Endothelial cell of umbilical vein (primary cell): ENCODE measurements around the gene STIM1. TPM values are rescaled to one million over a fixed set of nuclear protein-coding genes. Genes with fewer than 3 reads are reported as not detected.

ENCODE experiments used
- Bru-seq: library from RNA; stranded (reverse); fragments of 400-500 nt; gene quantifications from one replicate; lab custom pipeline; 2021; lab: Mats Ljungman, UMichigan
- BruChase-seq, 2 experiments: library from RNA; stranded (reverse); fragments of 400-500 nt; gene quantifications; one replicate each; lab custom pipeline; 2021; lab: Mats Ljungman, UMichigan
- BruUV-seq: library from RNA; stranded (reverse); fragments of 400-500 nt; replicated peaks from 2 replicates; lab custom pipeline; 2021; lab: Mats Ljungman, UMichigan
- CTCF ChIA-PET: fragments of 300-600, 350-600 bp; sonication (Branson Sonifier 250); formaldehyde crosslinking; loops from one replicate; lab custom pipeline; 2021; ENCODE audit warnings: antibody characterized with exemption, inconsistent platforms; lab: Charles Lee
- POLR2A ChIA-PET: fragments of 300-600, 350-600 bp; sonication (Branson Sonifier 250); formaldehyde crosslinking; loops from one replicate; lab custom pipeline; 2021; ENCODE audit warnings: antibody characterized with exemption, inconsistent platforms; lab: Charles Lee
- DNase-seq: peaks from one replicate; pipeline ENCODE4 v3.0.0-alpha.2; 2011; ENCODE audit warnings: low read depth, low spot score
- FAIRE-seq: peaks from 2 replicates; lab custom pipeline; 2011; peaks lifted over from hg19 to GRCh38; lab: Jason Lieb, UNC
- H2AFZ ChIP-seq: 2 replicates; pipeline ENCODE4 v1.6.0; 2012; ENCODE audit warnings: low read depth, low read length, control low read depth, inconsistent platforms
- H3K27ac ChIP-seq: 2 replicates; pipeline ENCODE4 v1.5.1; 2011; ENCODE audit warnings: low read depth, mild to moderate bottlenecking, control low read depth, low read length, moderate library complexity; ENCODE audit not compliant: insufficient read depth
- H3K27me3 ChIP-seq, 2 experiments: 2 replicates each; pipeline versions ENCODE4 v1.6.0 to v1.6.1; 2011; ENCODE audit warnings: low read length in 2 of 2, mixed read lengths in 1 of 2; ENCODE audit not compliant: control insufficient read depth in 2 of 2, insufficient read depth in 2 of 2
- H3K36me3 ChIP-seq, 2 experiments: 2 replicates in 1 of 2; 3 replicates in 1 of 2; pipeline ENCODE4 v1.5.1; 2011; ENCODE audit warnings: low read length in 2 of 2, mild to moderate bottlenecking in 1 of 2, moderate library complexity in 1 of 2; ENCODE audit not compliant: control insufficient read depth in 2 of 2, insufficient read depth in 2 of 2; ENCODE audit errors: extremely low read depth in 1 of 2
- H3K4me1 ChIP-seq: 3 replicates; pipeline ENCODE4 v1.5.1; 2011; ENCODE audit warnings: mild to moderate bottlenecking, low read length; ENCODE audit not compliant: control insufficient read depth, insufficient read depth; ENCODE audit errors: extremely low read depth
- H3K4me2 ChIP-seq: 2 replicates; pipeline ENCODE4 v1.6.1; 2011; ENCODE audit warnings: low read length, control low read depth, mixed read lengths; ENCODE audit not compliant: insufficient read depth
- H3K4me3 ChIP-seq, 3 experiments: fragments of 200-600 bp in 1 of 3; sonication (generic), shearing (Covaris generic) in 1 of 3; replicated peaks in 1 of 3; 2 replicates each; pipeline ENCODE4 v1.5.1; 2011 to 2016; ENCODE audit warnings: control low read depth in 3 of 3, low read length in 3 of 3, mild to moderate bottlenecking in 2 of 3, inconsistent platforms in 1 of 3, low read depth in 1 of 3, moderate library complexity in 1 of 3; ENCODE audit not compliant: insufficient read depth in 1 of 3
- H3K79me2 ChIP-seq: 2 replicates; pipeline ENCODE4 v1.6.0; 2012; ENCODE audit warnings: low read length, inconsistent platforms; ENCODE audit not compliant: control insufficient read depth, insufficient read depth
- H3K9ac ChIP-seq: replicated peaks from 2 replicates; pipeline ENCODE3; 2011; ENCODE audit warnings: low read length, control low read depth; ENCODE audit not compliant: insufficient read depth; ENCODE audit errors: extremely low read depth
- H3K9me1 ChIP-seq: replicated peaks from 3 replicates; pipeline ENCODE4 v1.6.0; 2011; ENCODE audit warnings: mild to moderate bottlenecking, low read length; ENCODE audit not compliant: control insufficient read depth, insufficient read depth; ENCODE audit errors: extremely low read depth
- H3K9me3 ChIP-seq: replicated peaks from 2 replicates; pipeline ENCODE4 v1.5.1; 2012; ENCODE audit warnings: low read length, inconsistent platforms; ENCODE audit not compliant: control insufficient read depth, insufficient read depth
- H4K20me1 ChIP-seq: replicated peaks from 2 replicates; pipeline ENCODE3; 2011; ENCODE audit warnings: mild to moderate bottlenecking, low read length; ENCODE audit not compliant: control insufficient read depth, insufficient read depth; ENCODE audit errors: extremely low read depth
- EZH2 ChIP-seq: IDR thresholded peaks from 2 replicates; pipeline ENCODE4 v1.6.1; 2012; ENCODE audit warnings: borderline replicate concordance, low read depth, mild to moderate bottlenecking, moderate library complexity, low read length, inconsistent platforms; ENCODE audit not compliant: severe bottlenecking
- FOS ChIP-seq: IDR thresholded peaks from 2 replicates; pipeline ENCODE4 v1.6.1; 2011; ENCODE audit warnings: mild to moderate bottlenecking, low read length, moderate library complexity, borderline replicate concordance; ENCODE audit not compliant: insufficient read depth
- GATA2 ChIP-seq: IDR thresholded peaks from 2 replicates; pipeline ENCODE4 v1.7.0; 2011; ENCODE audit warnings: low read depth, mild to moderate bottlenecking, moderate library complexity, mixed read lengths, low read length; ENCODE audit not compliant: insufficient read length, insufficient read depth
- JUN ChIP-seq: IDR thresholded peaks from 2 replicates; pipeline ENCODE4 v1.6.1; 2011; ENCODE audit warnings: borderline replicate concordance, low read depth; ENCODE audit not compliant: insufficient read length, insufficient read depth
- MYC ChIP-seq: IDR thresholded peaks from one replicate; pipeline ENCODE4 v1.6.1; 2011; ENCODE audit warnings: mild to moderate bottlenecking, low read depth, low read length
- POLR2A ChIP-seq: IDR thresholded peaks from 2 replicates; pipeline ENCODE4 v1.6.1; 2012; ENCODE audit warnings: low read depth, mild to moderate bottlenecking, control low read depth, low read length
- POLR2AphosphoS5 ChIP-seq: IDR thresholded peaks from 2 replicates; pipeline ENCODE4 v1.6.1; 2012; ENCODE audit warnings: low read depth, mild to moderate bottlenecking, control low read depth, low read length, moderate library complexity; ENCODE audit not compliant: insufficient read depth
- dilution Hi-C: fragments of 300-500 bp; cut with MboI; formaldehyde crosslinking; loops from one replicate; pipeline ENCODE4 v1.15.0; 2019; ENCODE audit warnings: low sequenced_read_pairs; ENCODE audit not compliant: extremely low pct_ligation_motif_present
- intact Hi-C: fragments of 100-400 bp; cut with micrococcal nuclease; formaldehyde crosslinking; loops from one replicate; pipeline ENCODE4 v1.10.0; 2022
- long read RNA-seq: library from polyadenylated mRNA; stranded (forward); transcript quantifications from one replicate; pipeline ENCODE4 v2.0.0, GENCODE V29; 2021
- polyA minus RNA-seq, 3 experiments: library from RNA; depleted of rRNA, polyadenylated mRNA; stranded (reverse); fragments of >200 nt; gene quantifications; 1 replicate in 1 of 3; 2 replicates in 2 of 3; pipeline ENCODE4 v1.2.3, GENCODE V29; 2011
- polyA plus RNA-seq, 4 experiments: library from polyadenylated mRNA; depleted of rRNA in 3 of 4; stranded (reverse) in 3 of 4; unstranded in 1 of 4; fragments of >200 nt; gene quantifications; 2 replicates each; pipeline versions ENCODE4 v1.2.1 to v1.2.3, GENCODE V29; 2011 to 2012; ENCODE audit warnings: missing spikeins in 1 of 4
- total RNA-seq: library from RNA; stranded (reverse); gene quantifications from 2 replicates; pipeline ENCODE4 v1.2.3, GENCODE V29; 2021
- TF ChIP-seq, protein P1 (sequence below), 2 donors: IDR thresholded peaks; 1 replicate in 1 of 2; 2 replicates in 1 of 2; pipeline ENCODE4 v1.5.1; 2011; ENCODE audit warnings: low read length in 2 of 2, mild to moderate bottlenecking in 2 of 2, moderate library complexity in 2 of 2, control low read depth in 1 of 2, inconsistent platforms in 1 of 2, low read depth in 1 of 2; ENCODE audit not compliant: insufficient read depth in 1 of 2; ENCODE audit errors: extremely low read depth in 1 of 2
- TF ChIP-seq, protein P2 (sequence below): IDR thresholded peaks from 2 replicates; pipeline ENCODE4 v1.6.1; 2011; ENCODE audit not compliant: insufficient read depth, insufficient read length

The STIM1 gene
- total RNA-seq (30.9 and 32.7 TPM in 2 replicates), polyA plus RNA-seq (33.4 and 34.2 TPM in 2 replicates), polyA minus RNA-seq (82.2 and 113 TPM in 2 replicates), Bru-seq, nascent RNA (percentile 69 among the genes with signal in this experiment), BruChase-seq, experiment 1, labeled RNA remaining after a 6-hour chase (percentile 65 among the genes with signal in this experiment), BruChase-seq, experiment 2, labeled RNA remaining after a 2-hour chase (percentile 58 among the genes with signal in this experiment)
- polyA plus RNA-seq (2011; cell fraction: cytosol; rRNA removed), result 21.5 and 23.9 TPM in 2 replicates
- polyA plus RNA-seq (2011; cell fraction: nucleus; rRNA removed), result 37.3 and 43.2 TPM in 2 replicates
- 35.8 and 44.4 TPM in 2 replicates for polyA plus RNA-seq (2012)
- 20.8 TPM for polyA minus RNA-seq (2011; cell fraction: cytosol; rRNA and poly(A)+ RNA removed)
- polyA minus RNA-seq (2011; cell fraction: nucleus; rRNA and poly(A)+ RNA removed), result 33.8 and 38.6 TPM in 2 replicates
- long read RNA-seq, full-length matches to known transcripts, result 21 of 30 reads
- long read RNA-seq, partial matches to known transcripts, result 2 of 30 reads
- long read RNA-seq, other reads (novel, unspliced or antisense), result 7 of 30 reads

DNA sequence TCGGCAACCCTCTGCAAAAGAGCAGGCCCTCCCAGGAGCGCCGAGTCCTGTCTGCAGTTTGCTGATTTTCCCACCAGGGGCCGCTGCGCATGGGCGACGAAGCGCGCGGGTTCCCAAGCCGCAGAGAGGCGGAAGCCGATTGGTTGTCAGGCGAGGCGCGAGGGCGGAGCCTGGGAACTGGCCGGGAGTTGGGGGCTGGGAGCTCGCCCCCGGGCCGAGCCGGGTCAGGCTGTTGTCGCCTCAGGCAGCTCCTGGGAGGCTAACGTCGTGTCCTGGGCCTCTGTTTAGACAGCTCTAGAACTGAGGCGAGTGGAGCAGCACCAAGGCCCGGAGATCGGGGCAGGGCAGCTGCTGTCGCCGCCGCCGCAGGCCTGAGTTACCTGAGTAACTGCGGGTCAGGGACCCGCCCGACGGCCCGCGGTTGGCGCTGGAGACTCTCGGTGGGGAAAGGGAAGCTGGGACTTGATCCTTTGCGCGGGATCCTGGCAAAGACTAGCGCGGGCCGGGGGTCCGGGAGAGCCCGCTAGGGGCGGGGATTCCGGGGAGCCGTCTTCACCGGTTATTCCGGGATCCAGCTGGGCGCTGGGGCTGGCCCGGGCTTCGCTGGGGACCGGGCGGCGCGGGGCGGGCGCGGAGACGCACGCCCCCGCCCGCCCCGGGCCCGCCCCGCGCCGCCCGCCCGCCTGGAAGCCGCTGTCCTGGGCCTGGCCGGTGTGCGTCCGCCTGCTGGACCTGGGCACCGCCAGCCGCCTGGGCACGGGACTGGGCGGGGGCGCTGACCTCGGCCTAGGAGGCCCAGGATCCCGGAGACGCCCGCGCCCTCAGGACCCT is at the start of gene STIM1:
STIM1 (plus strand) TSS at position 688 of the 831 bp plus-strand sequence. CDS start 607 bp downstream, outside the sequence.
- Histone ChIP-seq H3K27ac (peak within 1 kb of the TSS; percentile 67), H3K9ac (peak within 1 kb of the TSS; percentile 69), H3K27me3 (no peaks in the 10 kb centered on the region), H3K9me1 (no peaks in the 10 kb centered on the region), H3K79me2 (peaks cover 7% of the 10 kb centered on the region), H3K4me2 (peak within 1 kb of the TSS; percentile 51), H3K4me3 (peak within 1 kb of the TSS; percentile 33 to 88 (median 68)), H3K36me3 (no peaks in the 10 kb centered on the region), H3K4me1 (peaks cover 15% of the 10 kb centered on the region), H3K9me3 (no peaks in the 10 kb centered on the region), H2AFZ (peak within 1 kb of the TSS; percentile 88), H4K20me1 (no peaks in the 10 kb centered on the region)
- BruUV-seq, result TSS peak; percentile 82
- FAIRE-seq (peak; percentile 93), DNase-seq (peak; percentile 94)
- intact Hi-C loops (loop anchor here (1.0 to 5.0 kb wide), 7 partner anchors 10 to 217 kb away; no protein-coding TSS in a partner anchor), dilution Hi-C loops (loop anchor here (25.0 kb wide), 1 partner anchor 207 kb away; no protein-coding TSS in a partner anchor)
- TF ChIP-seq, protein P1, sequence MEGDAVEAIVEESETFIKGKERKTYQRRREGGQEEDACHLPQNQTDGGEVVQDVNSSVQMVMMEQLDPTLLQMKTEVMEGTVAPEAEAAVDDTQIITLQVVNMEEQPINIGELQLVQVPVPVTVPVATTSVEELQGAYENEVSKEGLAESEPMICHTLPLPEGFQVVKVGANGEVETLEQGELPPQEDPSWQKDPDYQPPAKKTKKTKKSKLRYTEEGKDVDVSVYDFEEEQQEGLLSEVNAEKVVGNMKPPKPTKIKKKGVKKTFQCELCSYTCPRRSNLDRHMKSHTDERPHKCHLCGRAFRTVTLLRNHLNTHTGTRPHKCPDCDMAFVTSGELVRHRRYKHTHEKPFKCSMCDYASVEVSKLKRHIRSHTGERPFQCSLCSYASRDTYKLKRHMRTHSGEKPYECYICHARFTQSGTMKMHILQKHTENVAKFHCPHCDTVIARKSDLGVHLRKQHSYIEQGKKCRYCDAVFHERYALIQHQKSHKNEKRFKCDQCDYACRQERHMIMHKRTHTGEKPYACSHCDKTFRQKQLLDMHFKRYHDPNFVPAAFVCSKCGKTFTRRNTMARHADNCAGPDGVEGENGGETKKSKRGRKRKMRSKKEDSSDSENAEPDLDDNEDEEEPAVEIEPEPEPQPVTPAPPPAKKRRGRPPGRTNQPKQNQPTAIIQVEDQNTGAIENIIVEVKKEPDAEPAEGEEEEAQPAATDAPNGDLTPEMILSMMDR (IDR thresholded peaks at IDR 0.05; ENCODE audit: extremely low read depth in 1 of 2, insufficient read depth in 1 of 2, low read depth in 1 of 2, low read length in 2 of 2), result peak; percentile 95 to 97
- TF ChIP-seq POLR2AphosphoS5 (peak; percentile 67), POLR2A (peak; percentile 49), JUN (no peak), EZH2 (no peak), FOS (no peak), MYC (no peak), GATA2 (no peak)
- TF ChIP-seq, protein P2, sequence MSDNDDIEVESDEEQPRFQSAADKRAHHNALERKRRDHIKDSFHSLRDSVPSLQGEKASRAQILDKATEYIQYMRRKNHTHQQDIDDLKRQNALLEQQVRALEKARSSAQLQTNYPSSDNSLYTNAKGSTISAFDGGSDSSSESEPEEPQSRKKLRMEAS, result peak; percentile 20
- CTCF ChIA-PET, result interaction anchor here (0.7 to 13.5 kb wide), 71 partner anchors 10 to 332 kb away, joined by 3 to 871 read pairs (median 8); partner anchors contain the start of genes PGAP2, RHOG and RRM1
- POLR2A ChIA-PET, result interaction anchor here (1.0 to 1.5 kb wide), 5 partner anchors 12 to 209 kb away, joined by 3 to 7 read pairs (median 4); partner anchors contain the start of gene RHOG
